GM12875 (cell line): ENCODE measurements around the gene CAMK1D.

ENCODE experiments used
- H3K4me3 ChIP-seq: one replicate; pipeline ENCODE4 v1.5.1; 2011; ENCODE audit warnings: low read depth, low read length, control low read depth
- TF ChIP-seq, protein P1 (sequence below): IDR thresholded peaks from 2 replicates; pipeline ENCODE4 v1.5.1; 2011; ENCODE audit warnings: low read depth, mild to moderate bottlenecking, control low read depth, inconsistent platforms, low read length, moderate library complexity, borderline replicate concordance; ENCODE audit not compliant: insufficient read depth

Gene CAMK1D

DNA sequence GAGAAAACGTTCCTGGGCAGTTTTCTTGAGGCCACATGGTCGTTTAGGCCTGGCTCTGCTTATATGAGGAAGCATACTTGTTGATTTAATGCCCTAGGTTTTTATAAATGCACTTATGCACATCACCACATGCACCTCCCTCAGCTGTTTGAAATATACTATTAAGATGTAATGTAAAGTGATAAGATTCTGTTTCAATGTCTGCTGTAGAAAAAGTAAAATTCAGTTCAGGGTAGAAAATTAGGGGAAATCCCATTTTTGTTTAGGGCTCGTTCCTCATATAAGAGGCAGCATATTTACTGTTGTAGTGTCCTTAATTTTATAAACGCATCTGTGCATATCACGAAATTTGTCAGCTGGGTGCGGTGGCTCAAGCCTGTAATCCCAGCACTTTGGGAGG is 7.8 kb upstream of the CAMK1D start:
- TF ChIP-seq, protein P1, sequence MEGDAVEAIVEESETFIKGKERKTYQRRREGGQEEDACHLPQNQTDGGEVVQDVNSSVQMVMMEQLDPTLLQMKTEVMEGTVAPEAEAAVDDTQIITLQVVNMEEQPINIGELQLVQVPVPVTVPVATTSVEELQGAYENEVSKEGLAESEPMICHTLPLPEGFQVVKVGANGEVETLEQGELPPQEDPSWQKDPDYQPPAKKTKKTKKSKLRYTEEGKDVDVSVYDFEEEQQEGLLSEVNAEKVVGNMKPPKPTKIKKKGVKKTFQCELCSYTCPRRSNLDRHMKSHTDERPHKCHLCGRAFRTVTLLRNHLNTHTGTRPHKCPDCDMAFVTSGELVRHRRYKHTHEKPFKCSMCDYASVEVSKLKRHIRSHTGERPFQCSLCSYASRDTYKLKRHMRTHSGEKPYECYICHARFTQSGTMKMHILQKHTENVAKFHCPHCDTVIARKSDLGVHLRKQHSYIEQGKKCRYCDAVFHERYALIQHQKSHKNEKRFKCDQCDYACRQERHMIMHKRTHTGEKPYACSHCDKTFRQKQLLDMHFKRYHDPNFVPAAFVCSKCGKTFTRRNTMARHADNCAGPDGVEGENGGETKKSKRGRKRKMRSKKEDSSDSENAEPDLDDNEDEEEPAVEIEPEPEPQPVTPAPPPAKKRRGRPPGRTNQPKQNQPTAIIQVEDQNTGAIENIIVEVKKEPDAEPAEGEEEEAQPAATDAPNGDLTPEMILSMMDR, result no peak
- H3K4me3 ChIP-seq, result no peak overlapping the region

DNA sequence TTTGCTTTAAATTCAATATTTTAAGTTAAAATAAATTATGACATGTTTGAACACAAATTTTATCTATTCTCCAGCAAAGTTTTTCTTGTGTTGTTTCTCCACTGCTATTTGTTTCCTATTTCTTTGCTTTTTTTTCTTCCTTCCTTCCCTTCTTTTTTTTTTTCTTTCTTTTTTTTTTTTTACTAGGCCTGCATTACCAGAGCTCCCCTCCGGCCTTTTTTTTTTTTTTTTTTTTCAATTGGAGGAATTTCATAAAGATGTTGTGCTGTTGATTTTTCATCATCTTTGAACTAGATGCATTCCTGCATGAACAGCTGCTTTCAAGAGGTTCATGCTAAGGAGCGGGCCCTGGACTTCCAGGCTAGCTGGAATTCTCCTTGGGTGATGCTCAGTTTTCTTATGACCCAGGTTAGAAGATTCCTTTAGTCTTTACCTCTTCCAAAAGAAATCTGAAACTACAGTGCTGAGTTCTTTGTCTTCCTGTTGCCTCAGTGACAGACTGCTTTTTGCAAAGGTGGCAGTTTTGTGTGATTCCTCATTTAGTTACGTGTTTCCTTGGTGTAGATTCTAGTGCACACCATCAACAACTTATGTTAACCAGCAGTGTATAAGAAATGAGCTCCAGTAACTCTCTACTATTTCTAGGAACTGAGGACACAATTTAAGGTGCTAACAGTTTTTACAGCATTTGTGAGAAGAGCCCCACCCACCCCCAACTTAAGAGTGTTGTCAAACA is 4.8 kb upstream of the CAMK1D start:
- H3K4me3 ChIP-seq, result no peak overlapping the region
- TF ChIP-seq, protein P1, result no peak

DNA sequence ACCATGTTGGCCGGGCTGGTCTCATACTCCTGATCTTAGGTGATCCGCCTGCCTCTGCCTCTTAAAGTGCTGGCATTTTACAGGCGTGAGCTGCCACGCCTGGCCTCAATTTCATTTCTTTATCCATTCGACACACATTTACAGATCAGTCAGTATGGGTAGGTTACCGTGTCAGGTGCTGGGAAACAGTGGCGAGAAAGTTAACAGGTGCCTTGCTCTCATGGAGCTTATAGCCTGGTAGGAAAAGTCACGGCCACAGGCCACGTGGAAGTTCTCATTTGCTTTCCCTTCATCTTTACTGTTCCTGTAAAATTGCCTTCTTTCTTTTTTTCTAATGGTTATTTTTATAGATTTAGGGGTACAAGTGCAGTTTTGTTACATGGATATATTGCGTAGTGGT is 2.6 kb upstream of the CAMK1D start:
- TF ChIP-seq, protein P1, result no peak

DNA sequence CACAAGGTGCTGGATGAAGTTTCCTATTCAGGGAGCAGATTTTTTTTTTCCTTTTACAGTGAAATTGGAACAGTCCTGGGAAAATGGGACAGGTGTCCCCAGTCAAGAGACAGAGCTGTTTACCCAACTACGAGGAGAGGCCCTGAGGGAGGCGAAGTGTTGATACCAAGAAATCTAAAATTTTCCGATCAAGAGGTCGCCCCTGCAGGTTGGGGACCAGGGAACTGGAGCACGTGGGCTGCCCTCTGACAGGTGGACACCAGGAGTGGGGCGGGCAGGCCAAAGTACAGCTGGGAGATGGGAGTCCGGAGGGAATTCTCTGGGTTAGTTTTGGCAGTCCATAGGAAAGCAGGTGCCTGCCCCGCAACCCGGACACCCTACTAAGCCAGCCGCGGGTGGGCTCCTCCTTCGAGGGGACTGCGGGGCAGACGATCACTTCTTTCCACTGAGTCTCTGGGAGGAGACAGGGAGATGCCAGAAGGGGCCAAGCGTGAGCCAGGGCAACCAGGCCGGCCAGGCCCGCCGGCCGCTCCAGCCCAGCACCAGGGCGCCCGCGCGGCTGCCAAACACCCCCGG is 965 bp upstream of the CAMK1D start:
- peak overlapping the region; percentile 96 for H3K4me3 ChIP-seq
- TF ChIP-seq, protein P1, result no peak

More for the DNA sequence above, 2.6 kb upstream of the CAMK1D start:
- no peak overlapping the region for H3K4me3 ChIP-seq

DNA sequence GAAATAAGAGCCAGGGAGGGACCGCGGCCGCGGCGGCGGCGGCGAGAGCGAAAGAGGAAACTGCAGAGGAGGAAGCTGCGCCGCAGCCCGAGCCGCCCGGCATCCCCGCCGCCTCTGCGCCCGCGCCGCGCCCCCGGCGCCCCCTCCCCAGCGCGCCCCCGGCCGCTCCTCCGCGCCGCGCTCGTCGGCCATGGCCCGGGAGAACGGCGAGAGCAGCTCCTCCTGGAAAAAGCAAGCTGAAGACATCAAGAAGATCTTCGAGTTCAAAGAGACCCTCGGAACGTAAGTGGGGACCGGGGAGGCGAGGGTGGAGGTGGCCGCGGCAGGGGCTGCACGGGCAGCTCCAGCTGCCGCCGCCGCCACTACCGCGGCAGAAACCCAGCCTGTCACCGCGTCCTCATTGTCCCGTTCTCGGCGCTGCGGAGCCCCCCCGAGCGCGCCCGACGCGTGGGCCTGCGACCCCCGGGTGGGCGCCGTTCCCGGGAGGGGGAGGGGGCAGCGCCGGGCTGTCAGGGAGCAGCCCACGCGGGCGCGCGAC is 351 bp downstream of the CAMK1D start:
- peak overlapping the region; percentile 96 for H3K4me3 ChIP-seq
- TF ChIP-seq, protein P1, result no peak

DNA sequence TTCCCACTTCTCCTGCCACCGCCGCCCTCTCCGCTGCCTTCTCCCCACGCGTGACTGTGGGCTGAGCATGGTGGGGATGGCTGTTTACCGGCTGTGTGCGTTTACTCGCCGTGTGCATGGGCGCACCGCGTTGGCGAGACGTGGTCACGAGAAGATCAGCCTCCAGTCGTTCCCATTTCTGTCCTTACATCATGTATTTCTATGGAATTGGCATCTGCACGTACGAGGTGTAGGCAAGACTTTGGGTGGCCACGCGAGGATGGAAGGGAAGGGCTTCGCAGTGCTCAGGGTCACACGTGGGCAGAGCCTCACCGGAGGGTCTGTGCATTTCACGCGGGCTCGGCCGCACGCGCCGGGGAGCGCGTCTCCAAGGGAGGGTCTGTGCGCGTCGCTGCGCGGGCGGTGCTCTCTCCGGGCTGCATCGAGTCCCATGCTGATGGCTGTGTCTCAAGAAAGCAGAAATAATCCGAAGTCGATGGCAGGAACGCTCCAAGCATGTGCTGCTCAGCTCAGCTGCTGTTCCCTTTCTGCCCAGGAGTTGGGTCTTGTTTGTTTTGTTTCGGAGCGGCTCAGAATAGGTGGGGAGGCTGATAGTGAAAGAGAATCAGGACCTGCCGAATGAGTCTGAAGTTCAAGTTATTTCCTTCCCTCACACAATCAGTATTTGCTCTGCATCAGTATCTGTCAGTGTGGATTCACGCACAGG is 973 bp downstream of the CAMK1D start:
- peak overlapping the region; percentile 96 for H3K4me3 ChIP-seq
- TF ChIP-seq, protein P1, result peak; percentile 23; the same call in 1 of the 2 replicates
